Activated CD4-positive, CD25-positive, alpha-beta regulatory T cell (primary cell): ENCODE results near the gene EFCAB8.
A peak's percentile ranks its signal among the peaks of the same experiment; 100 is the strongest.
"Not testable (repeated sequence)": the region's sequence is repeated elsewhere in the genome, so short reads cannot be mapped to it uniquely, and the experiment has no call there.

ENCODE experiments used
- DNase-seq, 4 experiments: peaks; one replicate each; lab custom pipeline; 2025; lab: John Stamatoyannopoulos, UW

Gene EFCAB8

DNA sequence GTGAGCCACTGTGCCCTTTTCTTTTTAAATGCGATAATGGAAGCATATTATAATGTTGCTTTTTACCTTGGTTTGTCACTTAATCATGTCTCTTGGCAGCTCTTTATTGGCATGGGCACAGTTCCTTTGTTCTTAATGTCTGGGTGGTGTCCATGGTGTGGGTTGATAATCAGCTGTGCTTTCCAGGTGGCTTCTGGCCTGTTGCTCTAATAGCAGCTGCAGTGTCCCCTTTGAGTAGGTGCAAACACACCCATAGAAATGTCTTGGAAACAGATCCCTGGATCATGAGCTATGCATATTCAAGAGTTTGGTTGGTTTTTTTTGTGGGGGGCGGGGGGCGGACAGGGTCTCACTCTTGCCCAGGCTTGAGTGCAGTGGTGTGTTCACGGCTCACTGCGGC is 29.9 kb downstream of the EFCAB8 start:
- DNase-seq, result no peak

DNA sequence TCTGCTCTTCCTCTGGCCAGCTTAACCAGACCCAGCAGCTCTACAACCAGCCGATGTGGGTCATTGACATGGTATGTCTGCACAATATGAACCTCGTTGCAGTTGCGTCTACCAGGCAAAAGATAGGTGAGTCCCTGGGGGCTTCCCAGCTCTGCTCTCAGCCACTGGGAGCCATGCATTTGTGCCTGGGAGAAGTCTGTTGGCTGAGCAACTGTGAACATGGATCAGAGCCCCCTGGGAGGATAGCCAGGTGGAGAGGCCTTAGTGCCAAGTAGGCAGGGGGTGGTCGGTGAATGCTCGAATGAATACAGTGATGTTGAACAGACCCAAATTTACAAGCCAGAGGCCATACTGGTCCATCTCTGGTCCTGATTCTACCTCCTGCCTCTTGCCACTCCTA is 30.6 kb downstream of the EFCAB8 start:
- no peak for DNase-seq

DNA sequence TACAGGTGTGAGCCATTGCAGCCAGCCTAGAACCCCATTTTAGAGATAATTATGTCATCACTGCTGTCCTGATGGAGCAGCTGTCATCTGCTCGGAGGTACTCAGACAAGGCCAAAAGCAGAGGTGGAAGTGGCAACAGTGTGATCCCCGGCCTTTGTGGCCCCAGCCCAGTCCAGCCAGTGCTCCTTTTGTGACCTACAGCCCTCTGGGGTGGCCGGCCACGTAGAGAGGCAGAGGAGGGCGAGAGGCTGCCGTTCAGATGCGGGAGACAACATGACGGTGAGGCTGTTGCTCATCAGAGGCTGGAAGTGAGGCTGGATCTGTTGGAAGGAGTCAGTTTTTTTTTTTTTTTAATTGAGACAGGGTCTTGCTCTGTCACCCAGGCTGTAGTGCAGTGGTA is 32.8 kb downstream of the EFCAB8 start:
- no peak for DNase-seq

DNA sequence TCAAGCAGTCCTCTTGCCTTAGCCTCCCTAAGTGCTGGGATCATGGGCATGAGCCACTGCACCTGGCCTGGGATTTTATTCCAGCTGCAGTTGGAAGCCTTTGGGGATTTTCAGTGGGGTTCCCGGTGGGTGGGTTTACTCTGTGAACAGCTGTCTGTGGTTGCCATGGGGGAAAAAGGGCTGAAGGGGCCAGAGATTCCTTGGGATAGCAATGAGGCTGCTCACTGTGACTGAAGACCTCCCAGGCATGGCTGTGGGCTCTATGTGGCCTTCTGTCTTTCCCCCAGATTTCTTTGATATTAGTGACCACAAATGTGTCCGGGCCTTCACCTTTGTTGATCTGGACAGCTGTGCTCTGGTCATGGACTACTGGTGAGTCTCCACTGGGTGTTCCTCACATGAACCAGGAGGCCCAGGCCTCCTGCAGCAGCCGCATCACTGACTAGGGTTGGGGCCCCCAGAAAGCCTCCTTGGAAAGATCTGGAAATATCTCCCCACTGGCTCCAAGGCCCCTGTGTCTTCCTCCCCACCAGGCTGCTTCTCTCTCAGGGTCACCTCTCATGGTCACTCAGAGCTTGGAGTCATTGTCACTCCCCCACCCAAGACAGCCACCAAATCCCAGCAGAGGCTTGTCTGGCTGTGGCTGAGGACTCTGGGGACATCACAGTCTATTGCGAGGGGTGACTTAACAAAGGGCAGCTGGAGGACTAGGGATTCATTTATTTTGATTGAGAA is 33.4 kb downstream of the EFCAB8 start:
- no peak for DNase-seq

DNA sequence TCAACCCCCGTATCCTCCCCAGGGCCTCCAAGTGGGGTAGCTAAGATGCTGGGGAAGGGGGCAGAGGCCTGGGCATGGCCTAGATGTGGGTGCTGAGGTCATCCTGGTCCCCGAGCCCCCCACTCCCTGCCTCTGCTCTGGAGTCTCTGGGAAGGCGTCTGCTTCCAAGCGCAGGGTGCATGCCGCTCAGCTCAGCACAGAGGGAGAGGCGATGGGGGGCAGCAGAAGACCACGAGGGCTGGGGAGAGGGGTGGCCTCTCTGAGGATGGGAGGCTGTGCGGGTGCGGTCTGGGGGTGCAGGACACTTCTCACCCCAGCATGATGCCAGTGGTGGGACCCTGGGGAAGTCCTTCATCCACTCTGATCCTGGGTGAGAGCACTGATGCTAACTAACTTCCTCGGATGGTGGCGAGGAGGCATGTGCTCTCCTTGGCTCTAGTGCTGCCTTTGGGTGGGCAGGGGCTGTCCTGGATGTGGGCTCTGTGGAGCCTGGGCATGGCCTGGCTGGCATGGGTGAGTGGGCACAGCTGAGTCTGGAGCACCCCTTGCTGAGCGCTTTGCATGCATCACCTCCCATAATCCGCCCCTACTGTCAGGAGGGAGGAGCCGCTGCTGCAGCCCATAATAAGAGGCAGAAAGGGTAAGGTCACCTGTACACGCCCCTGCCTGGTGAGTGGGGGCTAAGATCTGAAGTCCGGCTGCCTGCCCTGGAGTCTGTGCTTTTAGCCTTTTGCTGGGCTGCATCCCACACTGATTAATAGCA is 34.7 kb downstream of the EFCAB8 start:
- DNase-seq, result no peak

DNA sequence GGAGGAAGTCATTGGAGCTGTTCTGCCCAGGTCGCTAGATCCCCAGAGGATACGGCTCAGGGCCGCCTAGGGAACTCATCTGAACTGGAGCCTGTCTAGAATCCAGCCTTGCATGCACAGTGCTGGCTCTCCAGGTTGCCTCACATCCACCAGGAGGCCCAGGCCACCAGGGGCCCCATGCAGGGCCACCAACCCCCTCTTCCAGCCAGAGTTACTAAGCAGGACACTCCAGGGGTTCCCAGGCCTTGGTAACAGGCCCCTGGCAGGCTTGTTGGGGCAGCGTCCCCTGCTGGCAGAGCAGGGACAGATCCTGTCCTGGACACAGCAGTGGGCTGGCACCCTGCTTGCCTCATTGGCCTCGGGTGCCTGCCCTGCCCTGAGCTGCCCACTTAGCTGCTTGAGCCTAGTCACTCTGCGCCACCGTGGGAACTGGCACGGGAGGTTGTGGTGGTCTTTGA is 35.3 kb downstream of the EFCAB8 start:
- no peak for DNase-seq

DNA sequence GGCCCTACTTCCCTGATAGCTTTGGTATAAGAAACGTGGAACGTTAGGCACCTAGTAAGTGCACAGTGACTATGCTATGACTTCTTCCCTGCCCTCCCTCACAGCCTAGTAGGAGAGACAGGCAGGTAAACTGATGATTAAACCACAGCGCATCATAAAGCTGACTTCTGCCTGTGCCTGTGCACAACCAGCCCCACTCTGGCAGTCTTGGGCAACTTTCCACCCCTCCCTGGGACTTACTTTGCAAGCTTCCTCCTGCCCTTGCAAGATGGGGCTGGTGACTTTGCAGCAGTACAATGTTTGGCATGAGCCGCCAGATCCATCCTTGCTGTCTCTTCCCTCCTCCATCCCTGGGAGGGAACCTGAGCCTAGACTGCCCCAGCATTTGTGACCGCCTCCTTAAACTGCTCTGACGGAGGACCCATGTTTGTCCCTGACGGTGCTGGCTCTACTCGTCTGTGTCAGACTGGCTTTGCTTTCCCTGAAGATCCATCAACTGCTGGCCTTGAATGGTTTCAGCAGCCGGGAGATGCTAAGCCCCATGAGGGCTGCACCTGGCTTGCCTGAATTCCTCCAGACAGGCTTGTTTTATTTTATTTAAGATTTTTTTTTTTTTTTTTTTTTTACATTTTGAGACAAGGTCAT is 36.1 kb downstream of the EFCAB8 start:
- no peak for DNase-seq

DNA sequence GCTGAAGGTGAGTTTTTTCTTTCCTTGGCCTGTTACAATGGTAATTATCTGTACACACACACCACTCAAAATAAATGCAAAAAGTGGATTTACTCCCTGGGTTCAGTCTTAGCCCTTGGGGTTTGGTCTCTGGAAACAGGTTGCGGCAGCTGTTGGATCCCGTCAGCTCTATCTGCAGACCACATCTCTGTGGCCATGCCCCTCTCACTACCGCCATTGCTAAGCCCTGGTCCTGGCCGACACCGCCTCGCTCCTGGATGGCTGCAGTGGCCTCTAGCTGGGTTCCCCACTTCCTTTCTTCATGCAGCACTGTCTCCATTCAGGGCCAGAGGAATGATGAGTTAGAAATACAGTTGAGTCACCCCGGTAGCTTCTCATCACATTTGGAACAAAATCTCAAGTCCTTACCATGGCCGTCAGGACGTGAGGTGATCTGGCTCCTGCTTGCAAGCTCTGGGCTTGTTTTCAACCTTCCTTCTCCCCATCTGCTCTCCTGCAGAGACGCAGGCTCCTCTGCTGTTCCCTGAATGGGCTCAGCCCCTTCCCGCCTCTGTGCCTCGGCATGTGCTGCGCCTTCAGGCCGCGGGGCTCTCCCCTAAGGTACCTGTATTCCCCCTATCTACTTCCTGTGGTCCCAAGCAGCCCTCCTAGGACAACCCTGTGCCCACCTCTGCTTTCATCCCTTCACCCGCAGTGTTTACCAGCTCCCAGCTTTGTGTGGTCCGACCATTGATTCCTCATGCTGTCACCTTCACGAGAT is 38.0 kb downstream of the EFCAB8 start:
- DNase-seq, result no peak

DNA sequence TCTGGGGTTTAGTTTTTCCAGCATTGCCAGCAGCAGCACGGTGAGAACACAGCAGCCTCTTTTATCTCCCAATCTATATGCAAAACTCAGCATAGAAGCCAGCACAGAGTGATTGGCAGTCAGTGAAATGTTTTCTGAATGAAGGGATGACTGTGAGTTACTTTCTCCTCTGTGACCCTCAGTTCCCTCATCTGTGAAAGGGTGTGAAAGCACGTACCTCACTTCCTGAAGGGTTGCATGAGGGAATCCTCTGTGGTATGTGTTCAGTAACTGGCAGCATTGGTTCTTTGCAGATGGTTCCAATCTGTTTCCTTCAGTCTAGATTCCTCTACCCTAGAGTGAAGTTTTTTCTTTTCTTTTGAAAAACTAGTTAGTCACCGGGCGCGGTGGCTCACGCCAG is 40.0 kb downstream of the EFCAB8 start:
- no peak for DNase-seq

DNA sequence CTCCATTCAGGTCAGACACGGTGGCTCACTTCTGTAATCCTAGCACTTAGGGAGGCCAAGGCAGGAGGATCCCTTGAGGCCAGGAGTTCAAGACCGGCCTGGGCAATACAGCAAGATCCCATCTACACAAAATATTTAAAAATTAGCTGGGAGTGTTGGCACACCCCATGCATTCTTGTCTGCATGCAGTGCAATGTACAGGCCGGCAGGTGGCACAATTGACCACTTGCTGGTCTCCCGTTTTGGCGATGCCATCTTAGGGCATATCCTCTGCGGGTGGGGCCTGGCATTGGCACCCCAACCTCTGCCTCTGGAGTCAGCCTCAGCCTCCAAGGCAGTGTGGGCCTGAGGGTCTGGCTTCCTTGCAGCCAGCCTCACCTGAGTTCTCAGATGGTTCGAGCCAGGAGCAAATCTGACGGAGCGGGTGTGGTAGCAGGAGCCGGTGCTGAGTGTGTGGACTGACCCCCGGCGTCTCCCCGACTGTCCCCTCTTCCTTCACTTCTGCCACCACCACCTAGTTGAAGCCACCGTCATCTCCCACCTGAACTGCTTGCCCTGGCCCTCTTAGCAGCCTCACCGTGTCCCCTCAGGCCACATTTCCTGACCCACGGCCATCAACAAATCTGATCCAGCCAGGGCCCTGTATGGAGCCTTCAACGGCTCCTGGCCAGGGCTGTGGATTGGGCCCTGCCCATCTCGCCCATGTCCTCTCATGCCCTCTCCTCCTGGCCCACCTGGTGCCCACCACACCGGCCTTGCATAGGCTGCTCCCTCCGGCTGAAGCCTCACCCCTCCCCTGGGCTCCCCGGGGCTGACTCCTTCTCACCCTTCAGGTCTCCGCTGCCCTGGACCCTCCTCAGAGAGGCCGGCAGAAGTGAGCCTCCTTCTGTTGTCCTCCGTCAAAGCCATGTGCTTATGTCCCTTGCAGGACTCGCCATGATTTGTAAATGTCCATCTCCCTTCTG is 44.0 kb downstream of the EFCAB8 start:
- peak; percentile 36 to 55 (median 41) for DNase-seq

DNA sequence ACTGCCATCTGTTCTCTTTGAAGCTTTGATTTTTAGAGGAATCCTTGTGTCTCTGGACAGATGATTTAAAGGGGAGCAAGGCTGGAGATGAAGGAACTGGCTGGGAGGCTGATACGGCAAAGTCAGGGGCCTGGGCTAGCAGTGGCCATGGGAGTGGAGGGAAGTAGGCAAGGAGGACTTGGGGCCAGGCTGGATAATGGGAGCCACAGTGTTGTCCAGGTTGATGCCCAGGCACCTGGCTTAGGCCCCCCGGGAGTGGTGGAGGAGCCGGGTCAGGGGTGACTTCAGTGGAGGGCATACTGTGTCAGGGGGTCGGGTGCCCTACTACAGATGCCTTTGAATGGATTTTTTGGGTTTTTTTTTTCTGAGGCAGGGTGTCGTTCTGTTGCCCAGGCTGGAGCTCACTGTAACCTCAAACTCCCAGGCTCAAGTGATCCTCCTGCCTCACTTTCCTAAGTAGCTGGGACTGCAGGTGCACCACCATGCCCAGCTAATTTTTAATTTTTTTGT is 45.0 kb downstream of the EFCAB8 start:
- DNase-seq, result no peak

DNA sequence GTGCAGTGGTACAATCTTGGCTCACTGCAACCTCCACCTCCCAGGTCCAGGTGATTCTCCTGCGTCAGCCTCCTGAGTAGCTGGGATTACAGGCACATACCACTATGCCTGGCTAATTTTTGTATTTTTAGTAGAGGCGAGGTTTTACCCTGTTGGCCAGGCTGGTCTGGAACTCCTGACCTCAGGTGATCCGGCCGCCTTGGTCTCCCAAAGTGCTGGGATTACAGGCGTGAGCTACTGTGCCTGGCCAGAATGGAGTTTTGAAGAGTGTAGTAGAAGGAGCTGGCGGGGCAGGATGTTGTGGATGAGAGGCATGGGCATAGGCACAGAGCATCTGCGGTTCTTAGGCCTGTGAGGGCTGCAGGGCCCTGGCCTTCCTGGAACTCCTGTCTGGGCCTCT is 46.0 kb downstream of the EFCAB8 start:
- DNase-seq, result not testable (repeated sequence)

DNA sequence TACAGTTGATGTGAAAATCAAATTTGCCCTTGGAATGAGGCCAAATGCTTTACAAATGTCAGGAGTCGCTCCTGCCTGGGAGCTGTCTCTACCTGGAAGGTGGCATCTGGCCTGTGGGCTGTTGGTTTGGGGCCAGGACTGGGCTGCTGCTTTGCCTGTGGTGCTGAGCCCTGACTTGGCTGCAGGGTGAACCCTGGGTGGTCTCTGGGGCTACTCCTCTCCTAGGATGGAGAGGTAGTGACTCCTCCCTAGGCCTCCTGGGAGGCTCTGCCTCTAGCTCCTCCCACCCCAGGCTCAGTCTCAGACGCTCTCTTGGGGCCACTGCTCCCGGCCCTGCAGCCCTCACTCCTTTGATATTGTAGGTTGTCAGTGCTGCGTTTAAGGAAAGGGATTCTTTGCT is 47.5 kb downstream of the EFCAB8 start:
- no peak for DNase-seq

DNA sequence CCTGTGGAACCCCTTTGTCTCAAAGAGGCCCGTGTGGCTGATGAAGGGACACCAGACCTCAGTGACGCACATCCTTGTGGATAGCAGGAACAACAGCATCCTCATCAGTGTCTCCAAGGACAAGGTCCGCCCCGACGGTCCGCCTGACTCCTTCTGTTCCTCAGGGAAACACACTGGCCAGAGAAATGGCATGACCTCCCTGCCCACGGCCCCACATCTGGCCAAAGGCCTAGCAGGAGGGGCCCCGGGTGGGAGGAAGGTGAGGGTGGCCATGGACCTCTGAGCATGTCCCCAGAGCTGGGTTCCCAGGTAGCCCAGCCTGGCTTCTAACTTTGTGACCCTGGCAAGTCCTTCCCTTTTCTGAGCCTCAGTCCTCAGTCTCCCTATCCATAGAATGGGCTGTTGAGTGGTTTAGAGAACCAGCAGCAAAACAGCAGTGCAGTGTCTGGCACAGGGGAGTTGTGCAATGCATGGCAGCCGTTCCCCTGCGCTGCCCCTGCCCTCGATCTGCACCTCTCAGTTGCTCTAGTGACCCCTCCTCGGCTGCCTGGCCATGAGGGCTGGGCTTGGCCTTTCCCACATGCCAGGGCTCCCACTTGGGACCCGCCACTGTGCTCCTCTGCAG is 48.3 kb downstream of the EFCAB8 start:
- DNase-seq, result no peak

DNA sequence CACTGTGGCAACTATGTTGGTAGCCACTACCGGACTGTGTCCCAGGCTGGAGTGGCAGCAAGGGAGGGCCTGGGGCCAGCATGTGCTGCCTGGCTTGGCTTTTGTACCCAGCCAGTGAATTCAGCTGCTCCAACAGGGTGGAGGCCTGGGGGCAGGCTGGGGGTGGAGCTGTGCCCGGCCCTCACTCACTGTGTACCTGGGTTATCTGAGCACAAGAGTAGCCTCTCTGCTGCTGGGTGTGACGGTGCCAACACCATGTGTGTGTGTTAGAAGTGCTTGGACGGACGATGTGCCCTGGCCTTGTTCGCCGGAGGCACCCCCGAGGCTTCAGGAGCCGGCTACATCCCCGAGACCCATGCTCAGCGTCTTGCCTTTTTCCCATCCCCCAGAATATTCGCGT is 49.2 kb downstream of the EFCAB8 start:
- DNase-seq, result no peak

DNA sequence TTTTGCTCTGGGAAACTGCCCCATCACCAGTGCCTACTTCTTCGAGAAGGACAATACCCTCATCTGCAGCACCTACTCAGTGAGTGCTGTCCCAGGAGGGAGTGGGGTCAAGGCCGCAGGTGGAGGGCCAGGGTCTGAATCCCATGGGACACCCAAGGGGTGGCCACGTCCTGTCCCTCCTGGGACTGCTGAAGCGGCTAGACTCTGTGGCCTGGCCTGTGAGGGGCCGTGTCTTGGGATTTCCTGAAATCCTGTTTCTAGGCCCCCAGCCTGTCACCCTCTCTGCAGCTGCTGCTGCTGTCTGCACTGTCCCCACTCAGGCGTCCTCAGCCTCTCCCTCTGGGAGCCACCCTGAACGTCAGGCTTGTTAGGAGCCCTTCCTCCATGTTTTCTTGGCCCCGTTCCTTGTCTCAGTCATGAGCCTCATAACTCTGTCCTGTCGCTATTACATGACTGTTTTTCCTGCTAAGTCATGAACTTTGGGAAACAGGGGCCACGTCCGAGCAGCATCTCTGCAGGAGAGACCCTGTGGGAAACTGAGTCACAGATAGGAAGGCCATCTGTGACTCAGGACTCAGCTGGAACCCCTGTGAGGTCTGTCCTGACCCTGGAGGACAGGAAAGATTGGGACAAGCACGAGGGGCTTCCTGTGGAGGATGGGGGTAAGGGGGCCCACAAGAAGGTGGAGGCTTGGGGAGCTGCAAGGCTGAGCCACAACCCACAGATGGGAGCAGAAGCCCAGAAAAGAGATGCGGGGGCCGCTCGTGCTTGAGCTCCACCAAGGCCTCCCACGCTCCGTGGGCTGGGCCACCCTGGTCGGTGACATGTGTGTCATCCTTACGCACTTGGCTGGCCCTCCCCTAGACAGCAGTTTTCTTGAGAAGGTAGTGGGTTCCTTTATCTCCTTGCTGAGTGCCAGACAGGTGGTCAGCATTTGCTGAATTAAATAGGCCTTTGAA is 49.9 kb downstream of the EFCAB8 start:
- no peak for DNase-seq

DNA sequence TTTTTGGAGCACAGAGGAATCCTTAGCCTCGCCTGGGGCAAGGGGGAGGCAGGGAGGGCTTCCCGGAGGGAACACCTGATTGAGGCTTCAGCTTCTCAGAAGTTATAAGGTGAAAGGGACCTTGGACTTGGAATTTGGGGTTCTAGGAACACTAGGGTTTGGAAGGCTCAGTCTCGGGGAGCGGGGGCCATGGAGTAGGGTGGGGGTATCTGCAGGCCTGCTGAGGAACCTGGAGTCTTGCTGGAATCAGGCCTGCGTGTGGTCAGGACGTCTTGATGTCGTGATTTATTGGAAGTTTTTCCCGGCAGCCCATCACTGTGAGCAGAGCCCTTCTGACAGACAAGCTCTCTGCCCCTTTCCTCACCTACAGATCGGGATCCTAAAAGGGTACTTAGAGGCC is 50.7 kb downstream of the EFCAB8 start:
- no peak for DNase-seq

DNA sequence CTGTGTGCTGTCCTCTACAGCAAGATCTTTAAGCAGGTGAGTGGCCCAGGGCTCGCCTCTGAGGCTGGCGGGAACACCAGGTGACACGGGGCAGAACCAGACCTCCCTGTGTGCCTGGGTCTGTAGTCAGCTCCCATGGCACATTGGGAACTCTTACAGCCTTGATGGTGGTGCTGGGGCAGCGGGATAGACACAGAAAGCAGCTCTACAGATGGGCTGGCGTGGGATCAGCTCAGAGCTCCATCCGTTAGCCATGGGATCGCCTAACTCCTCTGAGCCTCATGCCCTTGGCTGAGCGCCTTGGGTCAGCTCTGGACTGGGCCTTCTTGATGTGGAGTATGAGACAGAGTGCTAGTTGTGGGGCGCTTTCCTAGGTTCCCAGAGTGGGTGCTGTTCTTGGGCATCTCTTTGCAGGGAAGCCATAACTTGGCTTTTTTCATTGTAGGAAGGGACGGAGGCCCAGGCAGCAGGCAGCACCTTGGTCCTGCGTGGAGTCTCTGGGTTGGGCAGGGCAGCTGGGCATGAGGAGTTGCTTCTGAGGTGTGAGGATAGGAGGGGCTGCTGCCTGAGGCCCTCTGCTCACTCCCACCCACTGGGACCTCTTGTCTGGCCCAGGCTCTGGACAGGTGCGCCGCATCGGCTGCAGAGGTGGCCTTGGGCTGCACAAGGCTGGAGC is 51.3 kb downstream of the EFCAB8 start:
- no peak for DNase-seq

DNA sequence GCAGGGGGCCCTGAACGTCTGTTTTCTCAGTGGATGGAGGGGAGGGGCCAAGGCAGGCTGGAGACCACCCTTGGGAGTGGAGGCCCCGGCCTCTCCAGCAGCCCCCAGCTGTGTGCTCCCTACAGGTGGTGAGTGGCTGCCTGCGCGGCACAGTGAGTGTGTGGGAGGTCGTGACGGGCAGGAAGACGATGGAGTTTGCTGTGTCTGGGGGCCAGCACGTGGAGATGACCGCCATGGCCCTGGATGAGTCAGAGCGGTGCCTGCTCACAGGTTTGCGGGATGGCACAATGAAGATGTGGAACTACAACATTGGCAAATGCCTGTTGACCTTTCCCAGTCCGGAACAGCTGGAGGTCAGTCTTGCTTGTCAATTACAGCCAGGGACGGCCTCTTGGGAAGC is 52.6 kb downstream of the EFCAB8 start:
- no peak for DNase-seq
